ENCODE measurements around the gene CPED1. TPM values are rescaled to one million over a fixed set of nuclear protein-coding genes. Genes with fewer than 3 reads are reported as not detected.

CPED1 gene
- total and polyA plus RNA-seq, 2 donors (not counting 1 experiment from before 2014, with no cell fraction given): 70.2 to 196 TPM

DNA sequence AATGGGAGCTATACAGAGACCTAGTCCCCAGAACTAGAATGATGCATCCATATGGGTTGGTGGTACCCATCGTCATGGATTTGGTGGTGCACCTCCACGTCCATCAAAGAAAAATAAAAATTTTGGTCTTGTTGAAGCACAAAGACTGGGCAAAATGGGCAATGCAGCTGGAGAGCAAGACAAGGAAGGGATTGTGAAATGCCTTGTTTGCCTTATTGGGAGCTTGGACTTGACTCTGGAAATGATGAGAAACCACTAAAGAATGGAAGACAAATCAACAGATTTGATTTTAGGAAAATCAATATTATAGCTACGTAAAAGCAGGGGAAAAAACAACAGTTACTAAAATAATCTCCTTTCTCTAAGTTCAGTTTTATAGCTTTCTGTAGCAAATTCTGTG, 150.9 kb downstream of the CPED1 start:
- Histone ChIP-seq H3K79me2 (ENCODE audit: control insufficient read depth, insufficient read depth, low read length) (no peaks in the 10 kb centered on the region), H3K9ac (ENCODE audit: insufficient read depth, low read length) (no peak overlapping the region), H3K36me3 (ENCODE audit: control insufficient read depth, insufficient read depth, low read length) (peaks cover 2% of the 10 kb centered on the region), H3K4me1 (ENCODE audit: control insufficient read depth, extremely low read depth, insufficient read depth, low read length) (no peaks in the 10 kb centered on the region), H2AFZ (ENCODE audit: low read length) (no peak overlapping the region), H3K4me2 (ENCODE audit: extremely low read depth, insufficient read depth, low read length) (no peak overlapping the region), H3K27ac (ENCODE audit: insufficient read depth, low read length) (no peak overlapping the region), H3K4me3 (replicated peaks in 1 of 4; ENCODE audit: control extremely low read depth in 1 of 4, insufficient read depth in 1 of 4, low read depth in 3 of 4, low read length in 4 of 4) (no peak overlapping the region), H3K9me3 (ENCODE audit: control insufficient read depth, insufficient read depth, low read depth, low read length) (no peaks in the 10 kb centered on the region), H3K27me3 (ENCODE audit: control insufficient read depth, insufficient read depth, low read length) (no peaks in the 10 kb centered on the region), H4K20me1 (ENCODE audit: control insufficient read depth, extremely low read depth, insufficient read depth, low read length) (no peaks in the 10 kb centered on the region)
- TF ChIP-seq, protein P1, sequence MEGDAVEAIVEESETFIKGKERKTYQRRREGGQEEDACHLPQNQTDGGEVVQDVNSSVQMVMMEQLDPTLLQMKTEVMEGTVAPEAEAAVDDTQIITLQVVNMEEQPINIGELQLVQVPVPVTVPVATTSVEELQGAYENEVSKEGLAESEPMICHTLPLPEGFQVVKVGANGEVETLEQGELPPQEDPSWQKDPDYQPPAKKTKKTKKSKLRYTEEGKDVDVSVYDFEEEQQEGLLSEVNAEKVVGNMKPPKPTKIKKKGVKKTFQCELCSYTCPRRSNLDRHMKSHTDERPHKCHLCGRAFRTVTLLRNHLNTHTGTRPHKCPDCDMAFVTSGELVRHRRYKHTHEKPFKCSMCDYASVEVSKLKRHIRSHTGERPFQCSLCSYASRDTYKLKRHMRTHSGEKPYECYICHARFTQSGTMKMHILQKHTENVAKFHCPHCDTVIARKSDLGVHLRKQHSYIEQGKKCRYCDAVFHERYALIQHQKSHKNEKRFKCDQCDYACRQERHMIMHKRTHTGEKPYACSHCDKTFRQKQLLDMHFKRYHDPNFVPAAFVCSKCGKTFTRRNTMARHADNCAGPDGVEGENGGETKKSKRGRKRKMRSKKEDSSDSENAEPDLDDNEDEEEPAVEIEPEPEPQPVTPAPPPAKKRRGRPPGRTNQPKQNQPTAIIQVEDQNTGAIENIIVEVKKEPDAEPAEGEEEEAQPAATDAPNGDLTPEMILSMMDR (conservative IDR thresholded peaks at IDR 0.05 in 1 of 2, IDR thresholded peaks at IDR 0.05 in 1 of 2; ENCODE audit: low read depth in 1 of 2, low read length in 2 of 2): no peak
- no peak for TF ChIP-seq EZH2 (IDR thresholded peaks at IDR 0.05; ENCODE audit: low read length, missing control alignments)
- peak in 1 of 2 donors; percentile 44 for DNase-seq (ENCODE audit: low read depth in 2 of 2)

DNA sequence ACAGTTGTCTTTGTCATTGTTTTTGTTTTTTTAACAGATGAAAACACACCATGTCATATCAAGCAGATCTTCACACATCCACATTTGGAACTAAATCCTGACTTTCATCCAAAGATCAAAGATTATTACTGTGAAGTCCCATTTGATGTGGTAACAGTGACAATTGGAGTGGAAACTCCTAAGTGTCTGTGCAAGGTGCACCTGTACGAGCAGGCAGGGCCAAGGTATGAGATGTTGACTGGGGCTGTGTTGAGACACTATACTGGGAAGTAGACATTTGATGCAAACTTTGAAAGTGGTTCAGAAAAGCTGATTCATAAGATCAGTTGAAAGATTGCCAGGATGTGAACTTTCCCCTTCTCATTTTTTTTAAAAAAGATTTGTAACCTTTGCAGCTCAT, 152.3 kb downstream of the CPED1 start:
- H4K20me1 ChIP-seq (ENCODE audit: control insufficient read depth, extremely low read depth, insufficient read depth, low read length): no peaks in the 10 kb centered on the region
- peaks cover 2% of the 10 kb centered on the region for H3K36me3 ChIP-seq (ENCODE audit: control insufficient read depth, insufficient read depth, low read length)
- DNase-seq (ENCODE audit: low read depth in 2 of 2): no peak
- no peak overlapping the region for H3K27ac ChIP-seq (ENCODE audit: insufficient read depth, low read length)
- no peaks in the 10 kb centered on the region for H3K79me2 ChIP-seq (ENCODE audit: control insufficient read depth, insufficient read depth, low read length)
- no peak overlapping the region for H3K4me2 ChIP-seq (ENCODE audit: extremely low read depth, insufficient read depth, low read length)
- H3K27me3 ChIP-seq (ENCODE audit: control insufficient read depth, insufficient read depth, low read length): no peaks in the 10 kb centered on the region
- H2AFZ ChIP-seq (ENCODE audit: low read length): no peak overlapping the region
- H3K4me1 ChIP-seq (ENCODE audit: control insufficient read depth, extremely low read depth, insufficient read depth, low read length): no peaks in the 10 kb centered on the region
- H3K9me3 ChIP-seq (ENCODE audit: control insufficient read depth, insufficient read depth, low read depth, low read length): no peaks in the 10 kb centered on the region
- H3K9ac ChIP-seq (ENCODE audit: insufficient read depth, low read length): no peak overlapping the region
- no peak overlapping the region for H3K4me3 ChIP-seq (replicated peaks in 1 of 4; ENCODE audit: control extremely low read depth in 1 of 4, insufficient read depth in 1 of 4, low read depth in 3 of 4, low read length in 4 of 4)
- TF ChIP-seq, protein P1 (conservative IDR thresholded peaks at IDR 0.05 in 1 of 2, IDR thresholded peaks at IDR 0.05 in 1 of 2; ENCODE audit: low read depth in 1 of 2, low read length in 2 of 2): no peak
- no peak for TF ChIP-seq EZH2 (IDR thresholded peaks at IDR 0.05; ENCODE audit: low read length, missing control alignments)

DNA sequence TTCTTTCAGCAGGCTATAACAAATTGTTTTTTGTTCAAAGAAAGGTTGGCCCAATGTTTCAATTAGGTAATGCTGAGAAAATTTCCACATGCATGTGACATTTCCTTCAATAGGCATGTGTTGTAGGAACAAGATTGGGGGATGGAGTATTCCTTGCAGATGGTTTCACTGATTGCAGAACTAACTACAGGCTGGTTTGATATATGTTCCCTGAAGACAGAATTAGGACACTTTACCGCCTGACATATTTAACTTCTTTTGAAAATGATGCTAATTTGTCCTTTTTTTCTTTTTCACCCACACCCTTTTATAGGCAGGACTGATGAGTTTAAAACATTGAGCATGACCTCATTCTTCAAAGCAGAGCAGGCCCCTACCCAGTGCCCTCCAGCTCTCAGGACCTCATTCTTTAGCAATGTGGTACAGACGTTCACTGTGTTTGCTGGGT, 163.3 kb downstream of the CPED1 start:
- no peaks in the 10 kb centered on the region for H3K27me3 ChIP-seq (ENCODE audit: control insufficient read depth, insufficient read depth, low read length)
- no peak overlapping the region for H3K9ac ChIP-seq (ENCODE audit: insufficient read depth, low read length)
- no peak overlapping the region for H2AFZ ChIP-seq (ENCODE audit: low read length)
- H3K79me2 ChIP-seq (ENCODE audit: control insufficient read depth, insufficient read depth, low read length): no peaks in the 10 kb centered on the region
- no peak overlapping the region for H3K27ac ChIP-seq (ENCODE audit: insufficient read depth, low read length)
- peak in 1 of 2 donors; percentile 3 for DNase-seq (ENCODE audit: low read depth in 2 of 2)
- H3K36me3 ChIP-seq (ENCODE audit: control insufficient read depth, insufficient read depth, low read length): no peaks in the 10 kb centered on the region
- H3K9me3 ChIP-seq (ENCODE audit: control insufficient read depth, insufficient read depth, low read depth, low read length): no peaks in the 10 kb centered on the region
- H3K4me3 ChIP-seq (replicated peaks in 1 of 4; ENCODE audit: control extremely low read depth in 1 of 4, insufficient read depth in 1 of 4, low read depth in 3 of 4, low read length in 4 of 4): no peak overlapping the region
- no peaks in the 10 kb centered on the region for H4K20me1 ChIP-seq (ENCODE audit: control insufficient read depth, extremely low read depth, insufficient read depth, low read length)
- H3K4me1 ChIP-seq (ENCODE audit: control insufficient read depth, extremely low read depth, insufficient read depth, low read length): no peaks in the 10 kb centered on the region
- H3K4me2 ChIP-seq (ENCODE audit: extremely low read depth, insufficient read depth, low read length): no peak overlapping the region
- TF ChIP-seq EZH2 (IDR thresholded peaks at IDR 0.05; ENCODE audit: low read length, missing control alignments): no peak

All from fibroblast of lung (primary cell).